Ishikawa (cell line): ENCODE data around the gene ZNF700.

Experiments
- CEBPB ChIP-seq: IDR thresholded peaks from 2 replicates; pipeline ENCODE4 v1.6.1; 2012
- CREB1 ChIP-seq: IDR thresholded peaks from 2 replicates; pipeline ENCODE4 v1.6.1; 2012; ENCODE audit warnings: low read depth
- EGR1 ChIP-seq: IDR thresholded peaks from 2 replicates; pipeline ENCODE4 v1.6.1; 2012
- EP300 ChIP-seq: IDR thresholded peaks from 2 replicates; pipeline ENCODE4 v1.6.1; 2012; ENCODE audit warnings: borderline replicate concordance
- FOXM1 ChIP-seq: IDR thresholded peaks from 2 replicates; pipeline ENCODE4 v1.6.1; 2012; ENCODE audit warnings: low read depth, borderline replicate concordance
- NFIC ChIP-seq: IDR thresholded peaks from 2 replicates; pipeline ENCODE4 v1.6.1; 2012
- RAD21 ChIP-seq: IDR thresholded peaks from 2 replicates; pipeline ENCODE4 v1.6.1; 2012; ENCODE audit warnings: low read depth
- TAF1 ChIP-seq: IDR thresholded peaks from 2 replicates; pipeline ENCODE4 v1.6.1; 2012; ENCODE audit warnings: low read depth, mild to moderate bottlenecking
- TCF12 ChIP-seq: IDR thresholded peaks from 2 replicates; pipeline ENCODE4 v1.6.1; 2012; ENCODE audit warnings: low read depth
- TEAD4 ChIP-seq: IDR thresholded peaks from 2 replicates; pipeline ENCODE4 v1.6.1; 2012
- YY1 ChIP-seq: IDR thresholded peaks from 2 replicates; pipeline ENCODE4 v1.6.1; 2012; ENCODE audit warnings: low read depth
- ZBTB7A ChIP-seq: IDR thresholded peaks from 2 replicates; pipeline ENCODE4 v1.6.1; 2012; ENCODE audit warnings: low read depth
- TF ChIP-seq, protein P1 (sequence below): IDR thresholded peaks from 2 replicates; pipeline ENCODE4 v1.6.1; 2012
- TF ChIP-seq, protein P2 (sequence below): IDR thresholded peaks from 2 replicates; pipeline ENCODE4 v1.6.1; 2012; ENCODE audit warnings: low read depth, mild to moderate bottlenecking
- TF ChIP-seq, protein P3 (sequence below): IDR thresholded peaks from 2 replicates; pipeline ENCODE4 v1.6.1; 2012

Gene ZNF700

DNA sequence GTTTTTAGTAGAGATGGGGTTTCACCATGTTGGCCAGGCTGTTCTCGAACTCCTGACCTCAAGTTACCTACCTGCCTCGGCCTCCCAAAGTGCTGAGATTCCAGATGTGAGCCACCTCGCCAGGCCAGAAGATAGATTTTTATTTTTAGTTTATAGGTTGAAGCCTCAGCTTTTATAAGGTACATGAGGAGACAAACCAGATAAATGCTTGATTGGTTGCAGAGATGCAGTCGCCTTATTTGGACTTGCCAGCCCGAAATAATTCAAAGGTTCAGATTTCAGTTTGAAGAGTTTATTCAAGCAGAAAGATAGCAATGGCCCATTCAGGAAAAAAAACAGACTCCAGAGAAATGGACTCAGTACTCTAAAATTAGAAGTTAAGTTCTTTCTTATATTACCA, 34.3 kb upstream of the ZNF700 start:
- TF ChIP-seq FOXM1: no peak
- no peak for TF ChIP-seq YY1
- TF ChIP-seq EGR1: no peak
- TF ChIP-seq TCF12: no peak
- TF ChIP-seq ZBTB7A: no peak
- no peak for TF ChIP-seq TEAD4
- TF ChIP-seq RAD21: no peak
- no peak for TF ChIP-seq TAF1
- no peak for TF ChIP-seq EP300
- TF ChIP-seq CEBPB: no peak
- TF ChIP-seq NFIC: no peak

DNA sequence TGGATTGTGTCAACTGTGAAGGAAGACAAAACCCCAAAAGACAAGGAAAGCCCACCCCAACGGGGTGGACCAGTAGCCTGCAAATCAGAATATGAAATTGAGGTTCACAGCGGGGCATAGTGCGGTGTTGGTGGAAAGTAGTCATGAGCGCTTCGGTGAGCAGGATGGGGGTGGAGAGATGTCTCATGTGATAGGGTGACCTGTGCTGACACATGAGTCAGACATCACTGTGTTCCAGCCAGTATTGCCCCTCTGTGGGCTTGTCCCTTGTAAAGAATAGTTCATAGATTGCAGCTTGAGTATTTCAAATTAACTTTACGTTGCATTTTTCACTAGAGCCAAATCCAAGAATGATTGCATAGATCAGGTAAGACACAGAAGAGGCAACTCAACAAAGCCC, 30.1 kb upstream of the ZNF700 start:
- TF ChIP-seq, protein P1, sequence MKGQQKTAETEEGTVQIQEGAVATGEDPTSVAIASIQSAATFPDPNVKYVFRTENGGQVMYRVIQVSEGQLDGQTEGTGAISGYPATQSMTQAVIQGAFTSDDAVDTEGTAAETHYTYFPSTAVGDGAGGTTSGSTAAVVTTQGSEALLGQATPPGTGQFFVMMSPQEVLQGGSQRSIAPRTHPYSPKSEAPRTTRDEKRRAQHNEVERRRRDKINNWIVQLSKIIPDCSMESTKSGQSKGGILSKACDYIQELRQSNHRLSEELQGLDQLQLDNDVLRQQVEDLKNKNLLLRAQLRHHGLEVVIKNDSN: no peak
- TF ChIP-seq, protein P2, sequence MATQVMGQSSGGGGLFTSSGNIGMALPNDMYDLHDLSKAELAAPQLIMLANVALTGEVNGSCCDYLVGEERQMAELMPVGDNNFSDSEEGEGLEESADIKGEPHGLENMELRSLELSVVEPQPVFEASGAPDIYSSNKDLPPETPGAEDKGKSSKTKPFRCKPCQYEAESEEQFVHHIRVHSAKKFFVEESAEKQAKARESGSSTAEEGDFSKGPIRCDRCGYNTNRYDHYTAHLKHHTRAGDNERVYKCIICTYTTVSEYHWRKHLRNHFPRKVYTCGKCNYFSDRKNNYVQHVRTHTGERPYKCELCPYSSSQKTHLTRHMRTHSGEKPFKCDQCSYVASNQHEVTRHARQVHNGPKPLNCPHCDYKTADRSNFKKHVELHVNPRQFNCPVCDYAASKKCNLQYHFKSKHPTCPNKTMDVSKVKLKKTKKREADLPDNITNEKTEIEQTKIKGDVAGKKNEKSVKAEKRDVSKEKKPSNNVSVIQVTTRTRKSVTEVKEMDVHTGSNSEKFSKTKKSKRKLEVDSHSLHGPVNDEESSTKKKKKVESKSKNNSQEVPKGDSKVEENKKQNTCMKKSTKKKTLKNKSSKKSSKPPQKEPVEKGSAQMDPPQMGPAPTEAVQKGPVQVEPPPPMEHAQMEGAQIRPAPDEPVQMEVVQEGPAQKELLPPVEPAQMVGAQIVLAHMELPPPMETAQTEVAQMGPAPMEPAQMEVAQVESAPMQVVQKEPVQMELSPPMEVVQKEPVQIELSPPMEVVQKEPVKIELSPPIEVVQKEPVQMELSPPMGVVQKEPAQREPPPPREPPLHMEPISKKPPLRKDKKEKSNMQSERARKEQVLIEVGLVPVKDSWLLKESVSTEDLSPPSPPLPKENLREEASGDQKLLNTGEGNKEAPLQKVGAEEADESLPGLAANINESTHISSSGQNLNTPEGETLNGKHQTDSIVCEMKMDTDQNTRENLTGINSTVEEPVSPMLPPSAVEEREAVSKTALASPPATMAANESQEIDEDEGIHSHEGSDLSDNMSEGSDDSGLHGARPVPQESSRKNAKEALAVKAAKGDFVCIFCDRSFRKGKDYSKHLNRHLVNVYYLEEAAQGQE: no peak

DNA sequence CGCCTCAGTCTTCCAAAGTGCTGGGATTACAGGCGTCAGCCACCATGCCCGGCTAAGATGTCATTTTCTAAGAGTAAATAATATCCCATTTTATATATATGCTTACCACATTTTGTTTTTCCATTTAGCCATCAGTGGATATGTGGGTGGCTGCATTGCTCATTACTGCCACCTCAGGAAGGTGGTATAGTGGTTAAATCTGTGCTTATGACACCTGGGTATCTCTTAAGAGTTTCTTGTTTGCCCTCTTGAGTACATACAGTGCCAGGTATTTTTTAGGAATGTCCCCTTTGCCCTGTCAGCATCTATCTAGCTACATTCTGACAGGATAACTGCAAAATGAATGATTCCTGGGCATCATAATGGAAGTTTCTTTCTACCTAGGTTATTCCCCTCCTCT, 22.7 kb upstream of the ZNF700 start:
- no peak for TF ChIP-seq ZBTB7A
- no peak for TF ChIP-seq EP300
- TF ChIP-seq, protein P2: no peak

DNA sequence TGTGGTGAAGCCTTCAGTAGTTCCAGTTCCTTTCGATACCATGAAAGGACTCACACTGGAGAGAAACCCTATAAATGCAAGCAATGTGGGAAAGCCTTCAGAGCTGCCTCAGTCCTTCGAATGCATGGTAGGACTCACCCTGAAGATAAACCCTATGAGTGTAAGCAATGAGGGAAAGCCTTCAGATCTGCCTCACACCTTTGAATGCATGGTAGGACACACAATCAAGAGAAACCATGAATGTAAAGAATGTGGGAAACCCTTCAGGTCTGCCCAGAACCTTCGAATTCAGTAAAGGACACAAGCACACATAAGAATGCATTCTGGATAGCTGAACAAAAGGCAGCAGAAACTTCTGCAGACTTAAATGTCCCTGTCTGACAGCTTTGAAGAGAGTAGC, 19.0 kb upstream of the ZNF700 start:
- TF ChIP-seq EP300 (no peak), NFIC (no peak), TAF1 (no peak), RAD21 (no peak), ZBTB7A (no peak), TEAD4 (no peak), YY1 (no peak), FOXM1 (no peak), TCF12 (no peak), CEBPB (no peak)
- TF ChIP-seq, protein P2: no peak
- TF ChIP-seq, protein P3, sequence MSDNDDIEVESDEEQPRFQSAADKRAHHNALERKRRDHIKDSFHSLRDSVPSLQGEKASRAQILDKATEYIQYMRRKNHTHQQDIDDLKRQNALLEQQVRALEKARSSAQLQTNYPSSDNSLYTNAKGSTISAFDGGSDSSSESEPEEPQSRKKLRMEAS: no peak
- TF ChIP-seq, protein P1: no peak

DNA sequence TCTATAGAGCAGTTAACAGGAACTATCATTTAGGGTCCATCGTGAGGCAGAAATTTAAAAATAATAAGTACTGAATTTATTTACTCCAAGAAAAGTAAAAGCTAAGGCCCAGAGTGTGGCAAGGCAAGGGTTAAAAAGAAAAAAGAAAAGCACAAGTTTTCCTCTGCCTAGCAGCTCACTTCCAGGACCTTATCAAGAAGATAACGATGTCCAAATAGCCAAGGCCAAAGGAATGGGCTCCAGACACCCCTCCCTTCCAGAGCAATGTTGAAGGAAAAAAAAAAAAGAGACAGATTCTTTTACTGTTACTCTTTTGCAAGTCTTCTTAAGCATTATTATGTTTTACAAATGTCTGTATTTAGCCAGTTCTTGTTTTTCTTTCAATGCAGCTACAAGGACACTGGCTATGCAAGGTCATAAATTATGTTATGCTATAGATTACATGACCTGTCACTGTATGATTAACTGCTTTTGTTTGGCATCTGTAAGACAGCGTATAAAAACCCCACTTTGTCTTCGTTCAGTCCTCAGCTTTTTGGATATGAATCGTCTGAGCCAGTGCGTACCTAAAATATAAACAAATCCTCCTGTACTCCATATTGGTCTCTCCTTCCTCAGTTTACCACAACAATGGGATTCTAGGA, 2.9 kb upstream of the ZNF700 start:
- TF ChIP-seq CREB1: no peak
- TF ChIP-seq, protein P3: no peak
- no peak for TF ChIP-seq CEBPB
- no peak for TF ChIP-seq NFIC
- TF ChIP-seq YY1: no peak
- no peak for TF ChIP-seq EP300
- no peak for TF ChIP-seq RAD21
- TF ChIP-seq TAF1: no peak
- TF ChIP-seq TEAD4: no peak
- TF ChIP-seq, protein P1: no peak
- no peak for TF ChIP-seq EGR1
- TF ChIP-seq TCF12: no peak
- no peak for TF ChIP-seq ZBTB7A
- TF ChIP-seq FOXM1: no peak
- TF ChIP-seq, protein P2: no peak
